Activated CD4-positive, alpha-beta T cell treated with anti-CD3 and anti-CD28 coated beads, Interleukin-2, Interleukin-6, amounts not matched to agents 100 ng/mL and 50 ng/mL, durations not matched to agents 16 hours and 8 hours (primary cell): ENCODE results near the gene PROM1.
A peak's percentile ranks its signal among the peaks of the same experiment; 100 is the strongest.

Source experiments
- DNase-seq: peaks from one replicate; pipeline ENCODE4 v3.0.0-alpha.2; 2020

Gene PROM1, protein sequence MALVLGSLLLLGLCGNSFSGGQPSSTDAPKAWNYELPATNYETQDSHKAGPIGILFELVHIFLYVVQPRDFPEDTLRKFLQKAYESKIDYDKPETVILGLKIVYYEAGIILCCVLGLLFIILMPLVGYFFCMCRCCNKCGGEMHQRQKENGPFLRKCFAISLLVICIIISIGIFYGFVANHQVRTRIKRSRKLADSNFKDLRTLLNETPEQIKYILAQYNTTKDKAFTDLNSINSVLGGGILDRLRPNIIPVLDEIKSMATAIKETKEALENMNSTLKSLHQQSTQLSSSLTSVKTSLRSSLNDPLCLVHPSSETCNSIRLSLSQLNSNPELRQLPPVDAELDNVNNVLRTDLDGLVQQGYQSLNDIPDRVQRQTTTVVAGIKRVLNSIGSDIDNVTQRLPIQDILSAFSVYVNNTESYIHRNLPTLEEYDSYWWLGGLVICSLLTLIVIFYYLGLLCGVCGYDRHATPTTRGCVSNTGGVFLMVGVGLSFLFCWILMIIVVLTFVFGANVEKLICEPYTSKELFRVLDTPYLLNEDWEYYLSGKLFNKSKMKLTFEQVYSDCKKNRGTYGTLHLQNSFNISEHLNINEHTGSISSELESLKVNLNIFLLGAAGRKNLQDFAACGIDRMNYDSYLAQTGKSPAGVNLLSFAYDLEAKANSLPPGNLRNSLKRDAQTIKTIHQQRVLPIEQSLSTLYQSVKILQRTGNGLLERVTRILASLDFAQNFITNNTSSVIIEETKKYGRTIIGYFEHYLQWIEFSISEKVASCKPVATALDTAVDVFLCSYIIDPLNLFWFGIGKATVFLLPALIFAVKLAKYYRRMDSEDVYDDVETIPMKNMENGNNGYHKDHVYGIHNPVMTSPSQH

DNA sequence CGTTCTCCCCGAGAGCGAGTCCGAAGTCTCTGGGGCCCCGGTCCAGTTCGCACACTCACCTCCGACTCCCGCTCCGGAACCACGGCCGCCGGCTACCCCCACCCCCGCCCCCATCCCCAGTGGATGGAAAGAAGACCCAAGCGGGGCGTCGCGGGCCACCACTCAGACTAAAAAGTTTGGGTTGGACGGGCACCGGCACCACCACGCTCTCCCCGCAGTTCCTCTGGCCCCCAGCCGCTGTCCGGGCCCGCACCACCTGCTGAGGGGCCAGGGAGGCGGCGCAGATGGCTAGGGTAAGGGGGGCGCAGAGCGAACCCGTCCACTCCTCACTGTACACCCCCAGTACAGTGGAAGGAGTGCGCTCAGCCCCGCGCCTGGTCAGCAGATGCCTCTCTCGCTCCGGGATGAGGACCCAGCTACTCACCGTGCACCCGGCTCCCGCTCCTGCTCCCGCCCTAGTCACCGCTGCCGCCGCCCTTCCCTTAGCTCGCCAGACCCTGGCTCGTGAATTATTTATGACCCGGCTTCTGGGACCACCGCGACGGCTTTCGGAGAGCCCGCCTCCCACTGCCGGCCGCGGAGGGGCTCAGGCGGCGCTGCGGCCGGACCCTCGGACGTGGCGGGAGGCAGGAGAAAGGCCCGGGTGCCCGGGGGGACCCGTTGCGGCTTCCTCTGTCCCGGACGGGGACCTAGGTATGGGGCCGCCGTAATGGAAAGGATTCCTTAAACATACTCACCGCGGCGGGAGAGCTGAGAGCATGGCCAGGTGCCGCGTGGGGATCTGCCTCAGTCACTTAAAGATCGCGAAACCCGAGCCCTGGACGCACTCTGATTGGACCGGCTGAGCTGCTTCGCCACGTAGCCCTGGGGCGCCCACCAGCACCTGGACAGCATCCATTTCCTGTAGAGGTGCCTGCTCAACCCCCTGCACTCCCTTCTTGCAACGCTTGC is at the start of gene PROM1:
PROM1 (minus strand) TSS at position 783 of the 951 bp plus-strand sequence. CDS start 8,117 bp downstream, outside the sequence.
- no peak for DNase-seq

DNA sequence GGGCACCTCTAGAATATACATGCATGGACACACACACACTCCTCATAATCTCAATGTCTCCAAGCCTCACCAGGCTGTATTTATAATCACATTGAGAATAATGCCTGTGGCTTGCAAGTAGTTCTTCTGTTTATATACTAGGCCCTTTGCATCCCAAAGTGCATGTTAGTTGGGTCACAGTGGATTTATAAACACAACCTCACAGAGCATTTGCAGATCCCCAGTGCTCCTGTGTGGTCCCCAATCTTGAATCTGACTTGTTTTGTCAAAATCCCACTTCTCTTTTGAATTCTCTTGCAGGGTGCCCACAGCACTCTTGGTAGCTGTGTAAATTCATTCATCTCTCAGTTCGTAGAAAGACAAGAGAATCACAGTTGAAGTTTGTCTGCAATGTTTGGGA is 49.6 kb upstream of the PROM1 start:
- no peak for DNase-seq

- DNase-seq = no peak
These were observed 47.5 kb upstream of the PROM1 start for GRCh38 chr4:16131293-16131692.

DNA sequence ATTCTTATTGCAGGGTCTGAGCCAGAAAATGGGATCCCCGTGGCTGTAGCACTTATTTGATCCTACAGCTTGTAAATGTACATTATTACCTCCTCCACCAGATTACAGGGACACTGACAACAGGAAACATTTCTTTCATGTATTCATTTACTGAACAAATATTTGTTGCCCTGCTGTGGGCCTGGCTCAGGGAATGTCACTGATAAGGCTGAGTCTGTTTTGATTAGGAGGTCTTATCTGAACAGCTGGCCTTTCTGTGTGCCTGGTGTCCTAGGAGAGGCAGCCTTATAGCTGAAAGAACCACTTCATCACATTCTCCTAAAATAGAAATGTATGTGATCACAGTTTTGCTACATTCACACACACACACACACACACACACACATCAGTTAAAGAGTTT is 45.5 kb upstream of the PROM1 start:
- DNase-seq = no peak

GRCh38 chr4:16126714-16127113 is 42.9 kb upstream of the PROM1 start:
- DNase-seq = no peak

- peak; percentile 1 for DNase-seq
These were observed 42.0 kb upstream of the PROM1 start for GRCh38 chr4:16125571-16126445.

- no peak for DNase-seq
These were observed 40.4 kb upstream of the PROM1 start for GRCh38 chr4:16124232-16124631.

DNA sequence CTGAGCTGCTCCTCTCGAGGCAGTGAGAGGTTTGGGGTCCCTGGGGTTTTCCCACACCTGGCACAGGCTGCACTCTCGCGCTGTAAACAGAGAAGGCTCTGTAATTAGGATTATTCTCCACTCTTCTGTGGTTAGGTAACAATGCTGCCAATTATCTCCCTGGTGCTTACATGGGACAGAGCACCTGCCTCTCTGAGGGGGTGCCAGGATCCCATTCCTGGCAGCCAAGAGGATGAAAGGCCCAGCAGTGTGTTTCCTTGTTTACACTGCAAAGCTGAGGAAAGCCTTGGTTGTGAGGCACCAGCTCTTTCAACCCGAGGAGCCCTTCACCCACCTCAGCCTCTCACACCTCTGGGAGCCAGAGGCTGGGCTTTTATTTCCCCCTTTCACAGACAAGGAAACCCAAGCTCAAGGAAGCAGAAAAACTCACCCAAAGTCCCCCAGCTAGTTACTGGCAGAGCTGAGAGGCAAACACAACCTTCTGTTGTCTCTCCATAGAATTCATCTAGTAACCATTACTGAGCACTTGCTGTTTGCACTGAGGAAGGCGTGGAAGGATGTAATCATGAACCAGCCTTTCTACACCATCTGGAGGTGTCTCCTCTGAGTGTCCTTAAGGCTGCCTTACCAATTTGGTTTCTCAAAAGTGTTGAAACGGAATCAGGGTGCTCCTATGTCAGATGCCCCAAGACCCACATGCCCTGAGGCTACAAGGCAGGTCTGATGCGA is 39.7 kb upstream of the PROM1 start:
- no peak for DNase-seq

DNA sequence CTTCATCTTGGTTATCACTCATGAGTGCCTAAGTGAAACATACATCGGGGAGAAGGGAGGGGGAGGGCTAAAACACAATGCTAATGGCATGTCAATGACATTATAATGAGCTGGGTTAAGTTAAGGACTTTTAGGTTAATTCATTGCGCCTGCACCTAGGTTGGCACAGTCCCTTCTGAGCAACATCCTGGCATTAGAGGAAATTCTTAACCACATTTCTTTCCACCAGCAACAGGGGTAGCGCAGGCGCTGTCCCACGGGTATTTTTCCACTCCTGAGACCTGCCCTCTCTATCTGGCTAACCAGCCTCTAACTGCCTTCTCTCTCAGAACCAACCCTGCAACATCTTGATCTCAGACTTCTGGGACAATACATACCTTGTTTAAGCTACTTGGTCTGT is 39.0 kb upstream of the PROM1 start:
- peak; percentile 28 for DNase-seq

DNA sequence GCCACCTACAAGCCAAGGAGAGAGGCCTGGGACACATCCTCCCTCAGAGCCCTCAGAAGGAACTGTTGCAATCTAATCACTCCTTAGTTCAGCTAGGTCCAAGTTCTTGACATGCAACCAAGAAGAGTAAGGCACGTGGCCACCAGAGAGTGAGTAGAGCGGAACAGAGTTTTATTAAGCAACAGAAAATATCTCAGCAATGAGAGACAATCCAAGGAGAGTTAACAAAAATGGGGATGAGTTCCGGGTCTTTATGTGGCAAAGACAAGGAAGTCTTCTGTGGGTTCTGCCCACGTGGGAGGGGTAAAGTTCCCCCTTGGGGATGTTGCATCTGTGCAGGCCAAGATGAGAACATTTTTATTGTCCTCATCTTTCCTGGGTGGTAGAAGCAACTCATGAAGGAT is 38.5 kb upstream of the PROM1 start:
- no peak for DNase-seq

DNA sequence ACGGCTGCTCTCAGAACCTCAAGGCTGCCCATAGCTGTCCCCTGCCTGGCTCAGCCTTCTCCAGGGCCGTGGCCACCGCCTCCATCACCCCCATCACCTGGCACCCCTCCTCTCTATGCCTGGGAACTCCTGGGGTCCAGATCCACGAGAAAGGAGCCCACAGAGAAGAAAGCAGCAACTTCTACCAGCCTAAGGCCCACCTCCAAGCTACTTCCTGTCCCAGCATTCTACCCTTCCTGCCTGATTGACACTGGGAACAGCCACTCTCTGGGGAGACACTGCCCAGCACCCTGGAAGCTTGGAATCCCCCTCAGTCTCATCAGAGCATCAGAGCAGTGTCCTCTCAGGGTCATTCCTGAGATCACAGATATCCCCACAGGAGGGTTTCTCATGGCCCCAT is 36.9 kb upstream of the PROM1 start:
- peak; percentile 2 for DNase-seq

GRCh38 chr4:16119981-16120380 is 36.2 kb upstream of the PROM1 start:
- no peak for DNase-seq

GRCh38 chr4:16118090-16118489 is 34.3 kb upstream of the PROM1 start:
- DNase-seq = no peak

DNA sequence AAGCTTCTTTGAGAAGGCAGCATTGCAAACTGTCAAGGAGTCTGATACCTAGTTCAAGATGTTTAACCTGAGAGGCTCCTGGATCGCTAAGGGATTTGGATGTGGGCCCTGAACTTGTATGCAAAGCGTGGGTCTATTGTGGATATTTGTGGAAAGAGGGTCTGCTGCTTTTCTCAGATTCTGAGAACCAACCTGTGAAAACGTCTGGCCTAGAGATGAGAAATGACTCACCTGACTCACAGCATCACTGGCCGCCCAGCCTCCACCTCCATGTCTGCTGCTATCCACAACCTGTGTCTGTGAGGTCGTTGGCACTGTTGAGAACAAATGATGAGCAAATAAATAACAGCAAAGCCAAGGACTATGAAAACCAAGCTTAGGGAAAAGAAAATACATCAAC is 33.3 kb upstream of the PROM1 start:
- DNase-seq = no peak

- DNase-seq = no peak
These were observed 32.7 kb upstream of the PROM1 start for GRCh38 chr4:16116493-16116990.

DNA sequence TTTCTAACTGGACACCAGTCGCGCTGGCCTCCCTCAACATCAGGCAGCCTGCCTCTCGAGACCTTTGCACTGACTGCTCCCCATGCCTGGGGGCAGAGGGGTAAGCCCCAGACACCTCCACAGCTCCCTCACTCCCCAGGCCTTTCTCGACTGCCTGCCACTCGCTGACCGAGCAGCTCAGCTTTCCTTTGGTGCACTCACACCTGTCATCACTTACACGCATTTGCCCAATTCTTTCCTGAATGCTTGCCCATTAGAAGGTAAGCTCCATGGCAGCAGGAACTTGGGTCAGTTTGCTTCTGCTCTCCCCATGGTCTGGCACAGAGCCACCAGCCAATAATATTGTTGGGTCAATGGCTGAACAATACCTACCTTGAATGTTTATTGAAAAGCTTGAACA is 32.2 kb upstream of the PROM1 start:
- no peak for DNase-seq

DNA sequence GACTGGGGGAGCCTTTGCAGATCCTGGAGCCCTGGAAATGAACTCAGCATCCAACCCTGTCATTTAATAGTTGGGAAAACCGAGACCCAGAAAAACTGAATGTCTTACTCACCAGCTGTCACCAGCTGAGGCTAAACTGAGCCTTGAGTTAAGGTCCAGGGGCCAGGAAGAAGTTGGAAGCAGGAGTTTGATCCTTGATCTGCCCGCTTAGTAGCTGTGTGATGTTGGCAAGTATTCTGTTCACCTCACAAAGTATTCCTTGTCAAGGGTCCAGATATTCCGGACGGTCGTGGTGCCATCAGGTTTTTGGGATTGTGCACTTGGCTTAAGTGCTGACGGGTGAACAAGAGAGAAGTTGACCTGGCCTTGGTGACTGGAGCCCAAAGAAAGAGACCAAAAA is 30.7 kb upstream of the PROM1 start:
- no peak for DNase-seq

DNA sequence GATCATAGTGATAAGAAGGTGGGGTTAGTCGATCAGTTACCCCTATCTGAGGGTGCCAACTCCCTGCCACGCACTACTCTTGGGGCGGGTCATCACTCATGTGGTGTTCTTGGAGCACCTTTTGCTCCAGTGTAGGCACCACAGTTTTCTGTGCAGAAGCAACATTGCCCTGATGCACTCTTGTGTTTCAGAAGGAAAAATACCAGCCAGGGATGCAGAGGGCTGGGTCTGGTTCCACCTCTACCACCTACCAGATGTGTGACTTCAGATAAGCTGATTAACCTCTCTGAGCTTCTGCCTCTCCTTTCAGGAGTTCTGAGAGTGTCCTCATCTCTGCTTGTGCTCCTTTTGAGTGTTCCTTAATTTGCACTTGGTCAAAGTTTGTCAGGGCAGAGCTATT is 29.9 kb upstream of the PROM1 start:
- DNase-seq = no peak

DNA sequence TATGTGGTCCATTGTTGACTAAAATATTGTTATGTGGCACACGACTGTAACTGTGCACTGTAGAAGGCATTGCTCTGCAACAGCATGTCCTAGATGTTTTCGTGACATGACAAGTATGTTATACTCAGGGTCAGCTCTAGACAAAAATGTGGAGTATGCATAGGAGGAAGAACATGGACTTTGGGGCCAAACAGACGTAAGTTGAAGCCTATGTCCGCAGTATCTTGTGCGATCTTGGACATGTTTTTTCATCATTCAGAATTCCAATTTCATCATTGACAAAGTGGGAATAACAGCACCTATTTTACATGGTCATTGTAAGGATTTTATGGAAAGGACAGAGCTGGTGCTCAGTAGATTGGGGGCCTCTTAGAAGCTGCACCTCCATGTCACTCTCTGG is 27.7 kb upstream of the PROM1 start:
- DNase-seq = no peak

DNA sequence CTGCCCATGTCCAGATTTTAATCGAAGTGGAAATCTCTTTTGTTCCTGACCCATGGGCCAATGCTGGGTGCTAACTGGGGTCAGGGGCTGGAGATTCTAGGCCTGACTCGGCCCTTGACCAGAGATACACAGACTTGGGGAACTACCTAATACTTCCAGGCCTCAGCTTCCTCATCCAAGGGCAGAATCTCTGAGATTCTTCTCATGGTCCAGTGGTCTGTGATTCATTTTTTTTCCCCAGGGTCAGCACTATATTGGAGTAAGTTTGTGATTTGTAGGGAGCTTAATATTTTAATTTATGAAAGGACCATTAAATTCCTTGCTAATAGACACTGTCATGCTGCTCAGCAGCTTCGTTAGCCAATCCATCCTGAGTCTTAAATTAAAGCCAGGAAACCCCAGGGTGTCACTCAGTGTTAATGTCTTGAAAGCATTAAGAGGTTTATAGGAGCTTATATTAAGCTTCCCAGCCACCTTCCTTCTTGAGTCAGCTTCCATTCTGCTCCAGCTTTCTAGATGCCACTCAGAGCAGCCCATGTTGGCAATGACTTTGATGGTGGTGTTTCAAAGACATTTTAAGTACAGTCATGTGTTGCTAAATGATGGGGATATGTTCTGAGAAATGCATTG is 27.0 kb upstream of the PROM1 start:
- DNase-seq = no peak

DNA sequence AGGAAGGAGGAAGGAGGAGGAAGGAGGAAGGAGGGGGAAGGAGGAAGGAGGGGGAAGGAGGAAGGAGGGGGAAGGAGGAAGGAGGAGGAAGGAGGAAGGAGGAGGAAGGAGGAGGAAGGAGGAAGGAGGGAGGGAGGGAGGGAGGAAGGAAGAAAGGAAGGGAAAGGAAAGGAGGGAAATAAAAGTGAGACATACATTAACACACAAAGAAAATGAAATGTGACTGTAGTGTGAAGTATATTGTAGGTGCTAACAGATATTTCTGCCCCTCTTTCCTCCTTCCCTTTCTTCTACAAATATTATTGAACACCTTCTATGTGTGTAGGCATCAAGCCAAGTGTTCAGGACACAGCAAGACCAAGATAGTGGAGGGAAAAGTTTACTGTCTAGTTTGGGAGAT is 26.4 kb upstream of the PROM1 start:
- DNase-seq = no peak
